Ishikawa (cell line): ENCODE data around the gene HOXB1.

Source experiments
- CEBPB ChIP-seq: IDR thresholded peaks from 2 replicates; pipeline ENCODE4 v1.6.1; 2012
- CREB1 ChIP-seq: IDR thresholded peaks from 2 replicates; pipeline ENCODE4 v1.6.1; 2012; ENCODE audit warnings: low read depth
- EGR1 ChIP-seq: IDR thresholded peaks from 2 replicates; pipeline ENCODE4 v1.6.1; 2012
- EP300 ChIP-seq: IDR thresholded peaks from 2 replicates; pipeline ENCODE4 v1.6.1; 2012; ENCODE audit warnings: borderline replicate concordance
- FOXM1 ChIP-seq: IDR thresholded peaks from 2 replicates; pipeline ENCODE4 v1.6.1; 2012; ENCODE audit warnings: low read depth, borderline replicate concordance
- NFIC ChIP-seq: IDR thresholded peaks from 2 replicates; pipeline ENCODE4 v1.6.1; 2012
- RAD21 ChIP-seq: IDR thresholded peaks from 2 replicates; pipeline ENCODE4 v1.6.1; 2012; ENCODE audit warnings: low read depth
- TAF1 ChIP-seq: IDR thresholded peaks from 2 replicates; pipeline ENCODE4 v1.6.1; 2012; ENCODE audit warnings: low read depth, mild to moderate bottlenecking
- TCF12 ChIP-seq: IDR thresholded peaks from 2 replicates; pipeline ENCODE4 v1.6.1; 2012; ENCODE audit warnings: low read depth
- TEAD4 ChIP-seq: IDR thresholded peaks from 2 replicates; pipeline ENCODE4 v1.6.1; 2012
- YY1 ChIP-seq: IDR thresholded peaks from 2 replicates; pipeline ENCODE4 v1.6.1; 2012; ENCODE audit warnings: low read depth
- ZBTB7A ChIP-seq: IDR thresholded peaks from 2 replicates; pipeline ENCODE4 v1.6.1; 2012; ENCODE audit warnings: low read depth
- TF ChIP-seq, protein P1 (sequence below): IDR thresholded peaks from 2 replicates; pipeline ENCODE4 v1.6.1; 2012
- TF ChIP-seq, protein P2 (sequence below): IDR thresholded peaks from 2 replicates; pipeline ENCODE4 v1.6.1; 2012; ENCODE audit warnings: low read depth, mild to moderate bottlenecking
- TF ChIP-seq, protein P3 (sequence below): IDR thresholded peaks from 2 replicates; pipeline ENCODE4 v1.6.1; 2012

HOXB1 gene

DNA sequence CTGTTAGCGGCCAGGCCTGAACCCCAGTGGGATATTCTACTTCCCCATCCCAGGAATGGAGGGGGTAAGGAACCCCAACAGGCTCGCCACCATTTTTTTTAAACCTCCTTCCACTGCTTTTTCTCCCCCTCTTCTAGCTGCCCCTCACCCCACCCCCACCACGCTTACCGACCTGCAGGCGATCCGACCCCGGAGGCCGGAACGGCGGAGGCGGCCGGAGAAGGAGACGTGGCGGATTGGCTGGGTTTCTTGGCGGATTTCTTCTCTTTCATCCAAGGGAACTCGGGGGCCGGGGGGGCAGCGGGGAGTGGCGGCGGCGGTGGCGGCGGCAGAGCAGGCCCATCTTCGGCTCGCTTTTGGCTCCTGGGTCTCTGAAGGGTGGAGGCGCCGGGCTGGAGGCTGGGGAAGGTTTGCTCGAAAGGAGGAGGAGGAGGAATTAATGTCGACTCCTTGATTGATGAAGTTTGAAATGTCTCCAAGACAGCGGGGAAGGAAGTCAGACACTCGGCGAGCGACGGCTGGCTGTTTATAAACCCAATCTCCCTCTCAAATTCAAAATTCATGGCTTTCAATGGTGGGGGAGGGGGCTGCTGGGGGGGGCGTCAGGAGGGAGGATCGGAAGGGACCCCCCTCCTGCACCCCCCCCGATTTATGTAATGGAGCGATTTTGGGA, 13.7 kb upstream of the HOXB1 start:
- TF ChIP-seq ZBTB7A (no peak), NFIC (no peak), TEAD4 (no peak), YY1 (no peak), EP300 (no peak)
- TF ChIP-seq, protein P1, sequence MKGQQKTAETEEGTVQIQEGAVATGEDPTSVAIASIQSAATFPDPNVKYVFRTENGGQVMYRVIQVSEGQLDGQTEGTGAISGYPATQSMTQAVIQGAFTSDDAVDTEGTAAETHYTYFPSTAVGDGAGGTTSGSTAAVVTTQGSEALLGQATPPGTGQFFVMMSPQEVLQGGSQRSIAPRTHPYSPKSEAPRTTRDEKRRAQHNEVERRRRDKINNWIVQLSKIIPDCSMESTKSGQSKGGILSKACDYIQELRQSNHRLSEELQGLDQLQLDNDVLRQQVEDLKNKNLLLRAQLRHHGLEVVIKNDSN = no peak
- TF ChIP-seq, protein P2, sequence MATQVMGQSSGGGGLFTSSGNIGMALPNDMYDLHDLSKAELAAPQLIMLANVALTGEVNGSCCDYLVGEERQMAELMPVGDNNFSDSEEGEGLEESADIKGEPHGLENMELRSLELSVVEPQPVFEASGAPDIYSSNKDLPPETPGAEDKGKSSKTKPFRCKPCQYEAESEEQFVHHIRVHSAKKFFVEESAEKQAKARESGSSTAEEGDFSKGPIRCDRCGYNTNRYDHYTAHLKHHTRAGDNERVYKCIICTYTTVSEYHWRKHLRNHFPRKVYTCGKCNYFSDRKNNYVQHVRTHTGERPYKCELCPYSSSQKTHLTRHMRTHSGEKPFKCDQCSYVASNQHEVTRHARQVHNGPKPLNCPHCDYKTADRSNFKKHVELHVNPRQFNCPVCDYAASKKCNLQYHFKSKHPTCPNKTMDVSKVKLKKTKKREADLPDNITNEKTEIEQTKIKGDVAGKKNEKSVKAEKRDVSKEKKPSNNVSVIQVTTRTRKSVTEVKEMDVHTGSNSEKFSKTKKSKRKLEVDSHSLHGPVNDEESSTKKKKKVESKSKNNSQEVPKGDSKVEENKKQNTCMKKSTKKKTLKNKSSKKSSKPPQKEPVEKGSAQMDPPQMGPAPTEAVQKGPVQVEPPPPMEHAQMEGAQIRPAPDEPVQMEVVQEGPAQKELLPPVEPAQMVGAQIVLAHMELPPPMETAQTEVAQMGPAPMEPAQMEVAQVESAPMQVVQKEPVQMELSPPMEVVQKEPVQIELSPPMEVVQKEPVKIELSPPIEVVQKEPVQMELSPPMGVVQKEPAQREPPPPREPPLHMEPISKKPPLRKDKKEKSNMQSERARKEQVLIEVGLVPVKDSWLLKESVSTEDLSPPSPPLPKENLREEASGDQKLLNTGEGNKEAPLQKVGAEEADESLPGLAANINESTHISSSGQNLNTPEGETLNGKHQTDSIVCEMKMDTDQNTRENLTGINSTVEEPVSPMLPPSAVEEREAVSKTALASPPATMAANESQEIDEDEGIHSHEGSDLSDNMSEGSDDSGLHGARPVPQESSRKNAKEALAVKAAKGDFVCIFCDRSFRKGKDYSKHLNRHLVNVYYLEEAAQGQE = no peak
- TF ChIP-seq, protein P3, sequence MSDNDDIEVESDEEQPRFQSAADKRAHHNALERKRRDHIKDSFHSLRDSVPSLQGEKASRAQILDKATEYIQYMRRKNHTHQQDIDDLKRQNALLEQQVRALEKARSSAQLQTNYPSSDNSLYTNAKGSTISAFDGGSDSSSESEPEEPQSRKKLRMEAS = no peak

DNA sequence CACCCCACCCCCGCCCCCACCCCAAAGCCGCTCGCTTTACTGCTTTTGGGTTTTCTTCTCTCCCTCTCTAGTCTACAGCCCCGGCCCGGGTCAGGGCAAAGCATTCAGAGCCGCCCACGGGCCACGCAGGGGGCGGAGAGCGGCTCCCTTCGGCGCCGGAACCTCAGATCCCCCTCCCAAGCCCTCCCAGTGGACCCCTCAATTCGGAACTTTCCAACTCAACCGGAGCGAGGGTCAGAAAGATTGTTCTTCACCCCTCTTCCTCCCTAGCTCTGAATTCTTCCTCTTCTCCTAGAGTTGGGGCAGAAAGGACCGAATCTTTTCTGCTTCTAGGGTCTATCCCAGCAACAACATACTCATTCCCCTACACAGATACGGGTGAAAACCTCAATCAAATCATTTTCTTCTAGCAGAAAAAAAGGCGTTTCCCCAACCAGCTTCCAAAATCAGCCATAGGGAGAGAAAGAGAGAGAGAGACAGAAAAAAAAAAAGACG, 13.1 kb upstream of the HOXB1 start:
- TF ChIP-seq, protein P1 = no peak
- no peak for TF ChIP-seq FOXM1

DNA sequence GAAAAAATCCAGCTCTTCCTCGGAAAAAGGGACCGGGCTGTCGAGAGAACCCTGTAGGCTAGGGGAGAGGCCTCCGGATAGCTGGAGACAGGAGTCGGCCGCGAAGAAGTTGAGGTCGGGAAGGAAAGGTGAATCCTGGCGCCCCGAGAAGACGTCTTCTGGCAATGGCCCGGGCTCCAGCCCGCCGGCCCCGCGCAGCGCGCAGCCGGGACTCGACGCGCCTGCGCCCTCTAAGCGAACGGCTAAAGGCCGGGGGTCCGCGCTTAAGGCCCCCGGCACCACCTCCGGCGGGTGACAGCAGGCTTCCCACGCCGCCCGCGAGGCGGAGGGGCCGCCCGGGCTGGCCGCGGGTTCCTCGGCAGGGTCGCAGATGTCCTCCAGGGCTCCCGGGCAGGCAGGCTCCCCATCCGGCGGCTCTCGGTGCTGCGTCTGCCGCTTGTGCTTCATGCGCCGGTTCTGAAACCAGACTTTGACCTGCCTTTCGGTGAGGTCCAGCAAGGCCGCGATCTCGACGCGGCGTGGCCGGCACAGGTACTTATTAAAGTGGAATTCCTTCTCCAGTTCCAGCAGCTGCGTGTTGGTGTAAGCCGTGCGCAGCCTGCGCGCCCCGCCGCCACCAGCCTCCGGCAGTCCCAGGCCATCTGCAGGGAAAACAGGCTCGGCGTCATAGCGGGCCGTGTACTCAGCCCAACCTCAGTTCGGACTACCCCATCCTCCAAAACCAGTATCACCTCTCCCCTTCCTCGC, 12.5 kb upstream of the HOXB1 start:
- TF ChIP-seq CEBPB = no peak
- no peak for TF ChIP-seq TAF1
- no peak for TF ChIP-seq RAD21
- no peak for TF ChIP-seq EGR1
- TF ChIP-seq CREB1 = no peak
- no peak for TF ChIP-seq ZBTB7A
- TF ChIP-seq, protein P3 = no peak
- TF ChIP-seq, protein P2 = no peak

DNA sequence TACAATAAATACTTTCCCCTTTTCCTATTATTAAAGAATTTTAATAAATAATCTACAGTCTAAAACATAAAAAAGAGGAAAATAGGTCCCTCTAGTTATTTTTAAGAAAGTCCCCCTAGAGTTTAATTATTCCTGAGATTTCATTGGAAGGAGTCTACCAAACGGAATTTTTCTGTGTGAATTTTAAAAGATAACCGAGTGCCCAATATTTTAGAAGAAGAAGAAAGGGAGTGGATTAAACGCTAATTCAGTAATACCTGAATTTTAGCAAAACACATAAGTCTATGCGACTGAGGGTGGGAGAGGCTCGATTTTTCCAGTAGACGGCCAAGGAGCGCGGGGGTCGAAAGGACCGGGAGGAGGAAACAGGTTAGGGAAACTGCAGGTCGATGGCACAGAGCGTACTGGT, 11.9 kb upstream of the HOXB1 start:
- no peak for TF ChIP-seq FOXM1
- TF ChIP-seq, protein P2 = no peak
- TF ChIP-seq, protein P3 = no peak
- TF ChIP-seq CREB1 = no peak
- TF ChIP-seq RAD21 = no peak
- TF ChIP-seq NFIC = no peak
- no peak for TF ChIP-seq TAF1
- no peak for TF ChIP-seq TCF12
- no peak for TF ChIP-seq EP300
- TF ChIP-seq ZBTB7A = no peak
- TF ChIP-seq, protein P1 = no peak
- TF ChIP-seq EGR1 = no peak
- no peak for TF ChIP-seq YY1
